KMS-11 (cell line): Measurements from ENCODE around the gene SERPINI1.

ENCODE experiments used
- H2AFZ ChIP-seq: fragments of 200-600 bp; sonication (generic); 2 replicates; pipeline ENCODE4 v1.6.1; 2016; ENCODE audit warnings: antibody characterized with exemption, mixed run types, low read depth
- H3K27ac ChIP-seq: fragments of 200-600 bp; sonication (generic); 2 replicates; pipeline ENCODE4 v1.6.1; 2016; ENCODE audit warnings: mild to moderate bottlenecking, mixed run types
- H3K27me3 ChIP-seq: fragments of 200-600 bp; sonication (generic); 2 replicates; pipeline ENCODE4 v1.6.1; 2017; ENCODE audit warnings: mild to moderate bottlenecking, low read depth, mixed run types, moderate library complexity; ENCODE audit not compliant: insufficient read depth
- H3K36me3 ChIP-seq: fragments of 200-600 bp; sonication (generic); 2 replicates; pipeline ENCODE4 v1.6.1; 2017; ENCODE audit warnings: mild to moderate bottlenecking, mixed run types; ENCODE audit not compliant: insufficient read depth
- H3K4me1 ChIP-seq: fragments of 200-600 bp; sonication (generic); 2 replicates; pipeline ENCODE4 v1.6.1; 2016; ENCODE audit warnings: mild to moderate bottlenecking, low read depth, mixed run types; ENCODE audit not compliant: poor library complexity, severe bottlenecking
- H3K4me2 ChIP-seq: fragments of 200-600 bp; sonication (generic); 2 replicates; pipeline ENCODE4 v1.7.0; 2016; ENCODE audit warnings: mild to moderate bottlenecking, mixed run types
- H3K4me3 ChIP-seq: fragments of 200-600 bp; sonication (generic); IDR thresholded peaks from 2 replicates; pipeline ENCODE4 v1.6.1; 2017; ENCODE audit warnings: low read depth, low read length, mixed read lengths; ENCODE audit not compliant: insufficient read depth
- H3K79me2 ChIP-seq: fragments of 200-600 bp; sonication (generic); 2 replicates; pipeline ENCODE4 v1.6.1; 2016; ENCODE audit warnings: low read depth, mixed run types; ENCODE audit not compliant: insufficient read depth
- H3K9ac ChIP-seq: fragments of 200-600 bp; sonication (generic); 2 replicates; pipeline ENCODE4 v1.6.1; 2016; ENCODE audit warnings: mild to moderate bottlenecking, mixed run types
- H4K20me1 ChIP-seq: fragments of 200-600 bp; sonication (generic); 2 replicates; pipeline ENCODE4 v1.6.1; 2016; ENCODE audit warnings: mild to moderate bottlenecking, mixed run types; ENCODE audit not compliant: insufficient read depth
- CTCF ChIP-seq: fragments of 200-600 bp; sonication (generic); conservative IDR thresholded peaks from 2 replicates; pipeline ENCODE4 v1.6.1; 2017; ENCODE audit warnings: low read depth, mild to moderate bottlenecking, antibody characterized with exemption, low read length, moderate library complexity, mixed read lengths

Gene SERPINI1

DNA sequence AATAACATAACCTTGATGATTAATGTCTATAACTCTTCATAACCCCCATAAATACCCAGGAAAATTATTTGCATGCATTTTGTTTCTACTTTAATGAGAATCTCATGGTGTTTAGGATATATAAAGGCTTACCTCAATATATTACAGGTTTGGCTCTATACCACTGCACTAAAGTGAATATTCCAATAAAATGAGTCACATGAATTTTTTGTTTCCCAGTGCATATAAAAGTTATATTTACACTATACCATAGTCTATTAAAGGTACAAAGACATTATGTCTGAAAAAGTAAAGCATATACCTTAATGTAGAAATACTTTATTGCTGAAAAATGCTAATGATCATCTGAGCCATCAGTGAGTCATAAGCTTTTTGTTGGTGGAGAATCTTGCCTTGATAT, 74.7 kb downstream of the SERPINI1 start:
- Histone ChIP-seq H3K4me2 (no peak overlapping the region), H3K79me2 (no peaks in the 10 kb centered on the region), H2AFZ (no peak overlapping the region)

GRCh38 chr3:167811031-167811430, 75.5 kb downstream of the SERPINI1 start:
- H3K4me2 ChIP-seq: no peak overlapping the region
- H3K4me3 ChIP-seq: no peak overlapping the region
- H3K4me1 ChIP-seq: no peaks in the 10 kb centered on the region
- H2AFZ ChIP-seq: no peak overlapping the region
- TF ChIP-seq CTCF: no peak
- H3K9ac ChIP-seq: no peak overlapping the region
- no peaks in the 10 kb centered on the region for H3K79me2 ChIP-seq
- no peak overlapping the region for H3K27ac ChIP-seq
- H4K20me1 ChIP-seq: no peaks in the 10 kb centered on the region
- H3K36me3 ChIP-seq: no peaks in the 10 kb centered on the region
- no peaks in the 10 kb centered on the region for H3K27me3 ChIP-seq

More for the DNA sequence above, 74.7 kb downstream of the SERPINI1 start:
- Histone ChIP-seq H3K4me3 (no peak overlapping the region), H3K27ac (no peak overlapping the region), H3K27me3 (no peaks in the 10 kb centered on the region), H3K36me3 (no peaks in the 10 kb centered on the region), H3K4me1 (no peaks in the 10 kb centered on the region), H3K9ac (no peak overlapping the region), H4K20me1 (no peaks in the 10 kb centered on the region)
- no peak for TF ChIP-seq CTCF

DNA sequence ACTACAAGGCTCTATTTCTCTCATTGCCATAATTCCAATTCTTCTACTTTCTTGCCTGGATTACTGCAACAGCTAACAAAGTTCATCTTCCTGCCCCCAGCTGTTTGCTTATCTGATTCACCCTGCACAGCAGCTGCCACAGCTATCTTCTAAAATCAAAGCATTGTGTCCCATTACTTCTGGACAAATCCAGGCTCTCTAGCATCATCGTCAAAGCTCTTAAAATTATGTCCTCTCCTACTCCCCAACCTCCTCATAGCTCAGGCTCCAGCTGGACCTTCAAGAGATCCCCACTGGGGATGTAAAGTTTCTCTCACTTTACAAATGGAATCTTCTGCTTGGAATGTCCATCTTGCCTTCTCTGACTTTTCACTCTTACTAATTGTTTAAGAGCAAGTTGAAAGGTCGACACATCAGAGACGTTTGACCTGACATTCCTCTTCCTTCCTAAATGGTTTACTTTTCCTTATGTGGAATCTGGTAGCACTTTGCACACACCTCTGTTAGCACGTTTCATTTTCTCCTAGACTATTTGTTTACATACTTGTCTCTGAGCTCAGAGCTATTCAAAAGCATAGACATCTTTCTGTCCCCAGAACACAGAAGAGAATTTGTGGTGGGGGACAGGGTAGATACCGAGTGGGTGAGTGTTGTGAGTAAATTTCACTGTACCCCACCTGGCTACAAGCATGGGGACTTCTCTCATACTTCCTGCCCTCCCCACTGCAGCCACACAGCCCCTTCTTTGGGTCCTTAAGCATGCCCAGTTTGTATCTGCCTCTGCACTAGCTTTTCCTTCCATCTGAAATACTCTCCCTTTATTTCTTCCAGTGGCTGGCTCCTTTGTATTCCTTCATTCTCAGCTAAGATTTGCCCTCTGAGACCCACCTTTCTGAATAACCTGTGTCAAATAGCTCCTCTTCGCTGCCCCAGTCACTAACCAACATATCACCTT, 77.9 kb downstream of the SERPINI1 start:
- Histone ChIP-seq H3K79me2 (no peaks in the 10 kb centered on the region), H3K4me1 (no peaks in the 10 kb centered on the region), H2AFZ (no peak overlapping the region), H3K9ac (no peak overlapping the region), H3K27me3 (no peaks in the 10 kb centered on the region), H3K27ac (no peak overlapping the region), H3K4me2 (no peak overlapping the region), H3K4me3 (no peak overlapping the region), H4K20me1 (no peaks in the 10 kb centered on the region), H3K36me3 (no peaks in the 10 kb centered on the region)
- no peak for TF ChIP-seq CTCF

DNA sequence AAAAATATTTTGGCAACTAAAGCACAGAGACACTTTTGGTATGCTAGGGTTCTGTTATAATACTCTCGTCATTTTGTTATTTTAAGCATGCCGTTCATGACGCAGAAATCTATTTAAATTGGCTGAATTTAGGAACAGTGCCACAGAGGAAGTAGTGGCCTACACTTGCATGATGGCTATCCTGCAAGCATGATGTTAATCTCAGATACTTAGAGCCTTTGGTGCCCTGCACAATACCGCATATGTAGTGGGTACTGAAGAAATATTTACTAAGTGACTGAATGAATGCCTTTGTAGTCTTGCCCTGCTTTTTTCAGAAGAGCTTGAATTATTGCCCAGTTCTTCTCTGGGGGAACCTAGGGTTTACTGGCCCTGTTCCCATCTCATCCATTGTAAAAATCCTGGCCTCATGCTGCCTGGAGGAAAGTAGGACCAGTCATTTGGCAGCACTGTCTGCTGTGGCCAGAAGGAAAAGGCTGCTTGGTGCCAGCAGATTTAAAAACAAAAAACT, 79.0 kb downstream of the SERPINI1 start:
- H3K4me2 ChIP-seq: no peak overlapping the region
- no peaks in the 10 kb centered on the region for H3K79me2 ChIP-seq
- H4K20me1 ChIP-seq: no peaks in the 10 kb centered on the region
- no peak for TF ChIP-seq CTCF
- no peaks in the 10 kb centered on the region for H3K4me1 ChIP-seq
- H3K27me3 ChIP-seq: no peaks in the 10 kb centered on the region
- H3K9ac ChIP-seq: no peak overlapping the region
- no peaks in the 10 kb centered on the region for H3K36me3 ChIP-seq
- H3K27ac ChIP-seq: no peak overlapping the region
- no peak overlapping the region for H3K4me3 ChIP-seq
- no peak overlapping the region for H2AFZ ChIP-seq
